NT2/D1 (cell line): ENCODE data around the gene ATP13A3.

ENCODE experiments used
- YY1 ChIP-seq: IDR thresholded peaks from 2 replicates; pipeline ENCODE4 v1.6.1; 2011; ENCODE audit not compliant: insufficient read length, insufficient read depth
- ZNF274 ChIP-seq: IDR thresholded peaks from 2 replicates; pipeline ENCODE4 v1.6.1; 2011; ENCODE audit warnings: mild to moderate bottlenecking, low read depth, low read length

DNA sequence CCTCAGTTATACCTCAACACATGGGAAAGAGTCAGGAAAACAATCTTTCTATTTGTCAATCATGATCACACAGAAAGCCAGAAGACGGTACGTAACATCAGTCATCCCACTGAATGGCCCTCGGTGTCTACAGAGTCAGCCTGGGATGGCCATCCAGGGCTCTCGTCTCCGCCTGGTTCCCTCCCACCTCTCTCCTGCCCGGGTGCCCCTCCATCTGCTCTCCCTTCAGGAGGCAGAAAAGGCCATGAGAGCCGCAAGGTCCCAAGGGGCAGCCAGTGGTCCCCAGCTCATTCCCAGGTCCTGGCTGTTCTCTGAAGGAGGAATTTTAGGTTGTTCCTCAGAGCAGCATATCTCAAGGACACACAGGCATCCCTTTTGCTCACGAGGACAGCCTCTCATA, 112.9 kb downstream of the ATP13A3 start:
- no peak for TF ChIP-seq ZNF274
- no peak for TF ChIP-seq YY1
